ENCODE results near the gene LDLRAP1. TPM values are rescaled to one million over a fixed set of nuclear protein-coding genes. Genes with fewer than 3 reads are reported as not detected.

The LDLRAP1 gene
- total RNA-seq, 1 donor from 2014 or later = 8.0 TPM

DNA sequence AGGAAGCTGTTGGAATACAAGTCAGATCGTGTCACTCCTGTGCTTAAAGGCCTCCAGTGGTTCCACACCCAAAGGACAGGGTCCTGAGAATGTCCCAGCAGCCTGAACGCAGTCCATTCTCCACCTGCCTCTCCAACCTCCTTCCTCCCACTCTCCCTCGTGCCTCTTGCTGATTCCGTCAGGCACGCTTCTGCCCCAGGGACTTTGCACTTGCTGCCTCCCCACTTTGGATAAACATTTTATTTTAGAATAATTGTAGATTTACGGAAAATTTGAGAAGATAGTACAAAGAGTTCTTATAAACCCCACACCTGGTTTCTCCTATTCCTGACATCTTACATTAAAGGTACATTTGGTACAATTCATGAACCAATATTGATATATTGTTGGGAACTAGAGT is 28.4 kb upstream of the LDLRAP1 start:
- Histone ChIP-seq H4K20me1 (ENCODE audit: insufficient read depth, low read length) (no peaks in the 10 kb centered on the region), H3K36me3 (ENCODE audit: insufficient read depth, low read length) (no peaks in the 10 kb centered on the region), H3K9me3 (ENCODE audit: insufficient read depth, low read depth, low read length) (no peaks in the 10 kb centered on the region), H3K9ac (ENCODE audit: low read length) (no peak overlapping the region), H3K27ac (ENCODE audit: low read depth, low read length) (no peak overlapping the region), H2AFZ (ENCODE audit: low read depth, low read length) (no peak overlapping the region), H3K79me2 (ENCODE audit: insufficient read depth, low read length) (no peaks in the 10 kb centered on the region), H3K4me1 (ENCODE audit: insufficient read depth, low read length) (no peaks in the 10 kb centered on the region), H3K27me3 (ENCODE audit: insufficient read depth, low read length) (no peaks in the 10 kb centered on the region), H3K4me3 (ENCODE audit: insufficient read depth, low read depth, low read length) (no peak overlapping the region), H3K4me2 (ENCODE audit: low read length) (no peak overlapping the region)
- no peak for TF ChIP-seq EZH2 (IDR thresholded peaks at IDR 0.05; ENCODE audit: insufficient read depth, low read length)
- TF ChIP-seq, protein P1, sequence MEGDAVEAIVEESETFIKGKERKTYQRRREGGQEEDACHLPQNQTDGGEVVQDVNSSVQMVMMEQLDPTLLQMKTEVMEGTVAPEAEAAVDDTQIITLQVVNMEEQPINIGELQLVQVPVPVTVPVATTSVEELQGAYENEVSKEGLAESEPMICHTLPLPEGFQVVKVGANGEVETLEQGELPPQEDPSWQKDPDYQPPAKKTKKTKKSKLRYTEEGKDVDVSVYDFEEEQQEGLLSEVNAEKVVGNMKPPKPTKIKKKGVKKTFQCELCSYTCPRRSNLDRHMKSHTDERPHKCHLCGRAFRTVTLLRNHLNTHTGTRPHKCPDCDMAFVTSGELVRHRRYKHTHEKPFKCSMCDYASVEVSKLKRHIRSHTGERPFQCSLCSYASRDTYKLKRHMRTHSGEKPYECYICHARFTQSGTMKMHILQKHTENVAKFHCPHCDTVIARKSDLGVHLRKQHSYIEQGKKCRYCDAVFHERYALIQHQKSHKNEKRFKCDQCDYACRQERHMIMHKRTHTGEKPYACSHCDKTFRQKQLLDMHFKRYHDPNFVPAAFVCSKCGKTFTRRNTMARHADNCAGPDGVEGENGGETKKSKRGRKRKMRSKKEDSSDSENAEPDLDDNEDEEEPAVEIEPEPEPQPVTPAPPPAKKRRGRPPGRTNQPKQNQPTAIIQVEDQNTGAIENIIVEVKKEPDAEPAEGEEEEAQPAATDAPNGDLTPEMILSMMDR (IDR thresholded peaks at IDR 0.05; ENCODE audit: insufficient read depth, low read depth, low read length) = no peak
- Mint-ChIP-seq H3K4me3 (ENCODE audit: unreplicated experiment) (no peak overlapping the region), H3K4me1 (ENCODE audit: low read depth, unreplicated experiment) (no peaks in the 10 kb centered on the region), H3K9me3 (ENCODE audit: unreplicated experiment) (peaks cover 2% of the 10 kb centered on the region), H3K27ac (ENCODE audit: unreplicated experiment) (no peak overlapping the region), H3K36me3 (ENCODE audit: low read depth, unreplicated experiment) (no peaks in the 10 kb centered on the region), H3K27me3 (ENCODE audit: low read depth, unreplicated experiment) (peaks cover 5% of the 10 kb centered on the region)
- FAIRE-seq (no peak), DNase-seq (ENCODE audit: low read depth) (no peak)

DNA sequence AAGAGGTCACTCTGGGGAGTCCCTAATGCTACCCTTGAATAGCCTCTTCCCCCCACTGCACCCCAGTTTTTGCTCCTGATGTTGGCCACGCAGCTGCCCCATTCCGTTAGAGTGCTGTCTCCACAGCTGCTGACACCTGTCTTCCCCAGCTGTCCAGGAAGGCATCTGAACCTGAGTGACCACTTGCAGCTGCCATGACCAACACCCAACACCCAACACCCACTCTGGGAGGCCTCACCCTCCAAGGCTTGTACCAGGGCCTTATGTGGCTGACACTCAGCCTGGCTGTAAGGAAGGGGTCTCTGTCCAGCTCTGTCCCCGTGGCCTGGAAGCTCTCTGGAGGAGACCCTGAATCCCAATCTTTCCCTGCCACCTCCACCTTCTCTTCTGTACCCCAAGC is 26.7 kb upstream of the LDLRAP1 start:
- H3K9ac ChIP-seq (ENCODE audit: low read length) = no peak overlapping the region
- H3K4me1 Mint-ChIP-seq (ENCODE audit: low read depth, unreplicated experiment) = no peaks in the 10 kb centered on the region
- H4K20me1 ChIP-seq (ENCODE audit: insufficient read depth, low read length) = no peaks in the 10 kb centered on the region
- TF ChIP-seq EZH2 (IDR thresholded peaks at IDR 0.05; ENCODE audit: insufficient read depth, low read length) = no peak
- TF ChIP-seq, protein P1 (IDR thresholded peaks at IDR 0.05; ENCODE audit: insufficient read depth, low read depth, low read length) = no peak
- no peak for FAIRE-seq
- no peaks in the 10 kb centered on the region for H3K9me3 ChIP-seq (ENCODE audit: insufficient read depth, low read depth, low read length)
- H2AFZ ChIP-seq (ENCODE audit: low read depth, low read length) = no peak overlapping the region
- H3K4me2 ChIP-seq (ENCODE audit: low read length) = no peak overlapping the region
- no peaks in the 10 kb centered on the region for H3K36me3 Mint-ChIP-seq (ENCODE audit: low read depth, unreplicated experiment)
- H3K4me3 Mint-ChIP-seq (ENCODE audit: unreplicated experiment) = no peak overlapping the region
- H3K27ac ChIP-seq (ENCODE audit: low read depth, low read length) = no peak overlapping the region
- DNase-seq (ENCODE audit: low read depth) = no peak
- no peaks in the 10 kb centered on the region for H3K4me1 ChIP-seq (ENCODE audit: insufficient read depth, low read length)
- H3K9me3 Mint-ChIP-seq (ENCODE audit: unreplicated experiment) = peaks cover 2% of the 10 kb centered on the region
- H3K27me3 ChIP-seq (ENCODE audit: insufficient read depth, low read length) = no peaks in the 10 kb centered on the region
- peaks cover 8% of the 10 kb centered on the region for H3K27me3 Mint-ChIP-seq (ENCODE audit: low read depth, unreplicated experiment)
- no peak overlapping the region for H3K27ac Mint-ChIP-seq (ENCODE audit: unreplicated experiment)
- no peaks in the 10 kb centered on the region for H3K79me2 ChIP-seq (ENCODE audit: insufficient read depth, low read length)
- no peaks in the 10 kb centered on the region for H3K36me3 ChIP-seq (ENCODE audit: insufficient read depth, low read length)
- no peak overlapping the region for H3K4me3 ChIP-seq (ENCODE audit: insufficient read depth, low read depth, low read length)

- Histone ChIP-seq H3K9me3 (ENCODE audit: insufficient read depth, low read depth, low read length) (no peaks in the 10 kb centered on the region), H3K79me2 (ENCODE audit: insufficient read depth, low read length) (no peaks in the 10 kb centered on the region), H3K36me3 (ENCODE audit: insufficient read depth, low read length) (no peaks in the 10 kb centered on the region), H3K4me3 (ENCODE audit: insufficient read depth, low read depth, low read length) (no peak overlapping the region), H3K27me3 (ENCODE audit: insufficient read depth, low read length) (no peaks in the 10 kb centered on the region), H3K9ac (ENCODE audit: low read length) (no peak overlapping the region), H3K4me1 (ENCODE audit: insufficient read depth, low read length) (no peaks in the 10 kb centered on the region), H2AFZ (ENCODE audit: low read depth, low read length) (no peak overlapping the region), H4K20me1 (ENCODE audit: insufficient read depth, low read length) (no peaks in the 10 kb centered on the region), H3K27ac (ENCODE audit: low read depth, low read length) (no peak overlapping the region), H3K4me2 (ENCODE audit: low read length) (no peak overlapping the region)
- peaks cover 10% of the 10 kb centered on the region for H3K27me3 Mint-ChIP-seq (ENCODE audit: low read depth, unreplicated experiment)
- H3K4me1 Mint-ChIP-seq (ENCODE audit: low read depth, unreplicated experiment) = no peaks in the 10 kb centered on the region
- H3K27ac Mint-ChIP-seq (ENCODE audit: unreplicated experiment) = no peak overlapping the region
- no peak overlapping the region for H3K4me3 Mint-ChIP-seq (ENCODE audit: unreplicated experiment)
- DNase-seq (ENCODE audit: low read depth) (no peak), FAIRE-seq (no peak)
- TF ChIP-seq EZH2 (IDR thresholded peaks at IDR 0.05; ENCODE audit: insufficient read depth, low read length) = no peak
- TF ChIP-seq, protein P1 (IDR thresholded peaks at IDR 0.05; ENCODE audit: insufficient read depth, low read depth, low read length) = no peak
- H3K36me3 Mint-ChIP-seq (ENCODE audit: low read depth, unreplicated experiment) = no peaks in the 10 kb centered on the region
- peaks cover 2% of the 10 kb centered on the region for H3K9me3 Mint-ChIP-seq (ENCODE audit: unreplicated experiment)
These were observed 25.7 kb upstream of the LDLRAP1 start for GRCh38 chr1:25517476-25518394.

Measured in astrocyte (in vitro differentiated cells and primary cell).